IPS-18c (cell line): ENCODE measurements around the gene HIPK2.

Experiments
- H3K4me3 ChIP-seq: 2 replicates; pipeline ENCODE4 v1.7.0; 2013; ENCODE audit warnings: low read depth, mild to moderate bottlenecking, low read length, moderate library complexity; ENCODE audit not compliant: insufficient read depth
- H3K9me3 ChIP-seq: one replicate; pipeline ENCODE4 v1.6.1; 2013; ENCODE audit warnings: mild to moderate bottlenecking, low read length, moderate library complexity; ENCODE audit not compliant: control insufficient read depth, insufficient read depth

The HIPK2 gene

DNA sequence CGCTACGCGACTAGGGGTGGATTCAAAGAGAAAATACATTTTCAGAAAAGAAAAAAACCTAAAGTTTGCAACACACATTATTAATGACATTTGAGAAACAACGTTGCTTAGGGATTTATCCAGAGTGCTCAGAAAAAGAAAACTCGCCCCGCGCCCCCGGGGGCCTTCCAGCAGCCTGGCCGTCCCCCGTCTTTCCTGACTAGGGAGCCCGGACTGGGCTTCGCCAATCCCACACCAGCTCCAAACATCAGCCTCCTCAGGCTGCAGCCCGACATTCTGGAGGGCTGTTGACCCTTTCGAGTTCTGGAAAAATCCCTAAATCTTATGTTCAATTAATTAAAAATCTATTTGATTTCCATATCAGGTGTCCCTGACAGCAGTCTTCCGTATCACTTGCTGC lies 205.7 kb downstream of the HIPK2 start:
- Histone ChIP-seq H3K4me3 (no peak overlapping the region), H3K9me3 (no peaks in the 10 kb centered on the region)

GRCh38 chr7:139571651-139572050 lies 206.1 kb downstream of the HIPK2 start:
- Histone ChIP-seq H3K4me3 (no peak overlapping the region), H3K9me3 (no peaks in the 10 kb centered on the region)

GRCh38 chr7:139571190-139571589 lies 206.6 kb downstream of the HIPK2 start:
- no peaks in the 10 kb centered on the region for H3K9me3 ChIP-seq
- H3K4me3 ChIP-seq = no peak overlapping the region

DNA sequence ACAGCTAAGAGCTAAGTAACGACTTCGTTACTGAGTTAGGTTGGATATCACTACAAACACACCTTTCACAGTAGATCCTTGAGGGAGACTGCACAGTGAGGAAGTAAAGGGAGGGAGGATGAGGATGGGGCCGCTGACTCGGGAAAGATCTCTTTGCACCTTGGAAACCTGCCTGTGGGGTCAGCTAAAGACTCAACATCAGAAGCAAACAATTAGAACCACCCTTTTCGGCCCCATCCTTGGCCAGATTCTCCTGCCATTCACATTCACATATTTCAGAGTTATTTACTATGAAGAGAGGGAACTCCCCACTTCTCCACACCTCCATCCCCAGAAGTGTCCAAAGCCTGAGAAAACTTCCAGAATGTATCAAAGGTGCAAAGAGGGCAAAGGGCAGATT lies 207.2 kb downstream of the HIPK2 start:
- H3K9me3 ChIP-seq = no peaks in the 10 kb centered on the region
- no peak overlapping the region for H3K4me3 ChIP-seq

DNA sequence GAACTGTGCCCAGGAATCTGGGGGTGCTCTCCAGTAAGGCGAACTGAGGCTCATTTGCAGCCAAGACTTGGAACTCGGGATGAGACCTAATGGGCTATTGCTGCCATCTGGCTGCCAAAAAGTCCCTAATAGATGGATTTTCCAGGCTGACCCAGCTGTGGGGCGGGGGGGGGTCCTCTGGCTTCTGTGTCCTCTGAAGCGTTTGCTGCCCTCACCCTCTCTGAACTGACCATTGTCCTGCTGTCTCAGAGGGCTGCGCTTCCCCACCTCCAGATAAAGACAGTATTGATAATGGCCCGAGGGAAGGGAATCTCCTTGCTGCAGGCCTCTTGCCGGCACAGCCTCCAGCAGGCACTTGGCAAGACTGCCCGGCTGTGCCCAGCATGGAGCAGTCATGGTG lies 207.7 kb downstream of the HIPK2 start:
- Histone ChIP-seq H3K4me3 (no peak overlapping the region), H3K9me3 (no peaks in the 10 kb centered on the region)

DNA sequence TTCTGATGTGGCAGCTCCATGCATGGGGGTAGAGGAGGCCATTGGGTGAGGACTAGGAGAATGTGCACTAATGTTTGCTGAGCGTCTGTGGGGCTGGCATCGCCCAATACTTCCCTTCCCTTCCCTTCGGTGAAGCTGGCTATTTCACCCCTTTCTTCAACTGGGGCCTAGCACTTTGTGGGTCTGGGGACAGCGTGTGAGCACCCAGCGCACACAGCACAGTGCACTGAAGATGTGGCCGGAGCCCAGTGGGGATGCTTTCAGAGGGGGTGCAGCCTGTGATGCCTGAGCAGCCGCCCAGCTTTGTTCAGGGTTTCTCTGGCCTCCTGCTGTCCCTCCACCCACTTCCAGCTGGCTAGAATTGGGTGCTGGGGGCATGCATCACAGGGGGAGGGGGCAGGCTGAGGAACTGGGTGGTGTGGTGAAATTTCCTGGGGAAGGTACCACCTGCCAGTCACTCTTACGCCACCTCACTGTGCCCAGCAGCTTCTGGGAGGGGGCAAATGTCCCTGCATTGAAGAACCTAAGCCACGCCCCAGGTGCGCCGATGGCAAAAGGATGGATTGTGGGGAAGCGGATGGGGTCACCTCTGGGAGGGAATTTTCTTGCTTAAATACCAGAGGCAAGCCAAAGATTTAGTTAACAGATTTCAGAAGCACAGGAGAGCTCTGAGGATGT lies 208.8 kb downstream of the HIPK2 start:
- H3K4me3 ChIP-seq = no peak overlapping the region
- no peaks in the 10 kb centered on the region for H3K9me3 ChIP-seq

GRCh38 chr7:139568346-139568675 lies 209.5 kb downstream of the HIPK2 start:
- Histone ChIP-seq H3K9me3 (no peaks in the 10 kb centered on the region), H3K4me3 (no peak overlapping the region)

DNA sequence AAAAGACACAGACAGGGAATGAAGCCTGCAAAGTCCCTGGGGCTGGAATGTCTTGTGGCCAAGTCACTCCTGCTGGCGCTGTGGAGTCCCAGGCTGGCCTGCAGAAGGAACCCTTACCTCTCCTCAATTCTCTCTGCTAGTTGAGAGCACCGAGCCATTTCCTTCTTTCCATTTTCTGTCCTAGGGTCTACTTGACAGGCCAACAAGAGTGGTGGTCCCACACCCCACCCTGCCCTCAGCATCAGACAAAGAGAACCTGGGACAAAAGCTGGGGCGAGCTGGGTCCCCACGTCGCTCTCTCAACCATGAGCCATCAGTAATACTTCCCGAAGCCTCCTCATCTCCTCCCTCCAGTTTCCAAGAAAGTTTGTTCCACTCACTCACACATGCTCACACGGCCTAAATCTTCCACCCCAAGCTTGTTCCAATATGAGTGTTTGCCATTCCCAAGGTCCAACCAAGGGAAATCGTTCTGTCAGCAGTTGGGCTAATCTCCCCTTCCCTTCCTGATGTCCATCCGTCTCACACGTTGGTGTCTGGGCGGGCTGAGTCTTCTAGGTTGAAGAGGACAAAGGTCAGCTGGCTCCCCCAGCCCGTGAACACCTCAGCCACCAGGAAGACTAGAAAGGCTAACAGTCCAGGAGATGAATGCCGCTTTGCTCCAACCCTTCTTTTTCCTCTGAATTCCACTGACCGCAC lies 210.0 kb downstream of the HIPK2 start:
- Histone ChIP-seq H3K9me3 (no peaks in the 10 kb centered on the region), H3K4me3 (no peak overlapping the region)

- H3K9me3 ChIP-seq = no peaks in the 10 kb centered on the region
- H3K4me3 ChIP-seq = no peak overlapping the region
Measured at GRCh38 chr7:139566736-139567646, 210.8 kb downstream of the HIPK2 start.

DNA sequence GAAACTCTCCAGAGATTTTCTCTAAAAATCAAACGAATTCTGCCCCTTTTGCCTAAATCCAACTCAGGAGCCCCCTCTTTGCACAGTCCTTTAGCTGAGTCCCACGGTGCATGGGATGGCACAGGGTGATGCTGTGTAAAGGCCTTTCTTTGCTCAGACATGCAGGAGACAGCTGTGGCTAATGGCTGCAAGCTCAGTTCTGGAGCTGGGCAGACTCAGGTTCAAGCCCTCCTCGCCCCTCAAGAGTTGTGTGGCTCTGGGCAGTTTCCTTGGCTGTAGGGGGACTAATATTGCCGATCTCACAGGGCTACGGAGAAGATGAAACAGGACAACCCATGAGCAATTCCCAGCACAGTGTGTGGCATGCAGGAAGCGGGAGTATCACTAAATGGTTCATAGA lies 211.7 kb downstream of the HIPK2 start:
- H3K9me3 ChIP-seq = no peaks in the 10 kb centered on the region
- H3K4me3 ChIP-seq = no peak overlapping the region

- Histone ChIP-seq H3K4me3 (no peak overlapping the region), H3K9me3 (no peaks in the 10 kb centered on the region)
Measured at GRCh38 chr7:139563856-139564255, 213.9 kb downstream of the HIPK2 start.

- Histone ChIP-seq H3K9me3 (no peaks in the 10 kb centered on the region), H3K4me3 (no peak overlapping the region)
Measured at GRCh38 chr7:139562961-139563565, 214.7 kb downstream of the HIPK2 start.

GRCh38 chr7:139562491-139562890 lies 215.3 kb downstream of the HIPK2 start:
- Histone ChIP-seq H3K9me3 (no peaks in the 10 kb centered on the region), H3K4me3 (no peak overlapping the region)

GRCh38 chr7:139560678-139561077 lies 217.1 kb downstream of the HIPK2 start:
- H3K4me3 ChIP-seq = no peak overlapping the region
- H3K9me3 ChIP-seq = no peaks in the 10 kb centered on the region

- no peak overlapping the region for H3K4me3 ChIP-seq
- H3K9me3 ChIP-seq = no peaks in the 10 kb centered on the region
Measured at GRCh38 chr7:139560199-139560598, 217.6 kb downstream of the HIPK2 start.

DNA sequence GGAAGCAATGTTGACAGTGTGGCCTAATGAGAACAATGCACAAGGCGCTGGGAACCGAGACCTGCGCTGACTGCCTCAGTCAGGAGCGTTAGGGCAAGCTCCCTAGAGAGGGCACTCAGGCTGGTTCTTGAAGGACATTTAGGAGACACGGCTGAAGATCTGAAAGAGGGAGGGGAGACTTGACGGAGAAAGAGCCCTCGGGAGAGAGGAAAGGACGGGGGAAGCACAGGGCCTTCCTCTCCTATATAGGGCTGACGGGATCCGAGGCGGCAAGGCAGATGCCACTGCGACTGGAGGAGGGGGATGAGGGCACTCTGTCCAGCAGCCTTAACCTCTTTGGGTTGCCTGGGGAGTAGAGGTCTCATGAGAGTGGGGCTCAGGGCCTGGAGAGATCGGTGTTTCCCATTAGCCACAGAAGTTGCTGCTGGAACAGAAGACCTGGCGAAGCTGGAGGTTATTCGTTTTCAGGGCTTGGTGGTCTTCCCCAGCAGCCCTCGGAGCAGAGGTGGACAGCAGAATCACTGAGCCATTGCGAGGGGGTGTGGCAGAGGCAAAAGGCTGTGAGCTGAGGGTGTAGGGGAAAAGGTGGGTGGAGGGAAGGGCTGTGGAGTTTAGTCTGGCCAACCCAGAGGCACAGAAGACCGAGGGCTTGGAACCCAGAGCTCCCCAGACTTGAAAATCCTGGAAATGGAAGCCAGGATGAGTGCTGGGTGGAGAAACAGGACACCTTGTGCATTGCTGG lies 218.3 kb downstream of the HIPK2 start:
- no peaks in the 10 kb centered on the region for H3K9me3 ChIP-seq
- H3K4me3 ChIP-seq = no peak overlapping the region
